GM19193 (cell line): ENCODE measurements around the gene CCIN.

Source experiments
- POLR2A ChIP-seq: IDR thresholded peaks from 4 replicates; pipeline ENCODE4 v1.6.1; 2011; ENCODE audit not compliant: insufficient read depth, insufficient read length; ENCODE audit errors: extremely low read depth

The CCIN gene

DNA sequence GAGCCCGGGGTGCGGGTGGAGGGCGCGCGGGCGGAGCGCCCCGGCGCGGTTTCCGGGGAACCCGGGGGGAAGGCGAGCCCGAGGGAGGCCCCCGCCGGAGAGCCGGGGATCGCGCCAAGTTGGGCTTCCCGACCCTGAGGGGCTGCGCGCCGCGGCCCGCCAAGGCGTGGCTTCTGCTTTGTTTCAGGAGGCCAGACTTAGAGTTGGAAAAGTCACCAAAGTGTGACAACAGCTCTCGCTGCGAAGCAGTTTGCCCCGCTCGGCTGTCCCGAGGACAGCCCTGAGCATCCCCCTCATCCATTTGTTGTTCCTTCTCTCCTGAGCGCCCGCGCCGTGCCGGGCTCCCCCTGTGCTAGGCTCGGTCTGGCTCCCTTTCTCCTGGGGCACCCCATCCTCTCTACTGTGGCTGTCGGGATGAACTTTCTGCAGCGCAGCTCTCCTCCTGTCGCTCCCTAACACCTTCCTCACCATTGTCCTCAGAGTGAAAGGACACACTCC lies 32.2 kb upstream of the CCIN start:
- TF ChIP-seq POLR2A: peak; percentile 5

GRCh38 chr9:36137392-36138004 lies 31.7 kb upstream of the CCIN start:
- TF ChIP-seq POLR2A: no peak

- TF ChIP-seq POLR2A: no peak
Measured at GRCh38 chr9:36138496-36138895, 30.7 kb upstream of the CCIN start.

GRCh38 chr9:36138901-36139300 lies 30.3 kb upstream of the CCIN start:
- no peak for TF ChIP-seq POLR2A

GRCh38 chr9:36140086-36141084 lies 28.8 kb upstream of the CCIN start:
- TF ChIP-seq POLR2A: no peak

GRCh38 chr9:36141288-36141687 lies 27.9 kb upstream of the CCIN start:
- no peak for TF ChIP-seq POLR2A

DNA sequence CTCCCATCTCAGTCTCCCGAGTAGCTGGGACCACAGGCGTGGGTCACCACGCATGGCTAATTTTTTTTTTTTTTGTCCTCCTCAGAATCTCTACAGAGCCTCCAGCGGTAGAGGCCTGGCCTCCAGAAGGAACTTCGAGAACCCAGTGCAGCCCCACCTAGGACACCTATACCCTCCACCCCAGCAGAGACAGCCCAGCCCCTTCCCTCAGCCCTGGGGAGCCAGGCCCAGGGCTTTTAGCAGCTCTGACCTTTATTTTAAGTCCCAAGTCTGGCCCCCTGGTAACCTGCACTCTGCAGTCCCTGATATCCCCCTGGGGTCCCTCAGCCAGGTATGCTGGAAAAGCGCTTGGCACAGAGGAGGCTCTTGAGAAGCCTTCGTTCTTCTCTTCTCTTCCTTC lies 27.4 kb upstream of the CCIN start:
- no peak for TF ChIP-seq POLR2A

DNA sequence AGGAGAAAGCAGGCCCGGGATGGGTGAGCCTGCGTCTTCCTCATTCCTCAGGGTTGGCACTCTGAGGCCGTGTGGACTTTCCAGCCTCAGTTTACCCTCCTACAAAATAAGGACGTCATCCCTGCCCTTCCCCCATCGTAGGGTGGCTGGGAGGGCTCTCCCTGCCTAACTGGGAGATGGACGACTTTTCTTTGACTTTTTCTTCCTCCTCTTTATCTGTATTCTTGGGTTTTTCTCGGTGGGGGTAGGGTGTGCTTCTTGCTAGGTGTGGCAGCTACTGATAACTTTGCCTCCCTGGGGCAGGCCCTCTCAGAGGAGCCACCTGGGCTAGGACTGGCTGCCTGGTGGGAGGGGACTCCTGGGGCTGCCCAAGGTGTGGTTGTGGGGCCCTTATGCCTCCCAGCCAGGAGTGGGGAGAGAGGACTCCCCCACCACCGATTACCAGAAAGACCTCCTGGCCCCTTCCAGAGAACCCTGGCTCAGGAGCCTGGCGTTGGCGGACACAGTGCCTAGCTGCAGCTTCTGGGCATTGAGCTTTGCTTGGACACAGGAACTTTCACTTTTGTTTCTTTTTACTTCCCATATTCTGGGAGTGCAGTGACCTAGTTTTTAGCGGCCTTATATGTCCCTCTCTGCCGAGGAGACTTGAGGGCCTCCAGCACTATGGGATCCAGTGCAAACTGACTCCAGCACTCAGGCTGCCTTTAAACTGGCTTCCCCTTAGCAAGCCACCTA lies 26.5 kb upstream of the CCIN start:
- TF ChIP-seq POLR2A: no peak

GRCh38 chr9:36143245-36143641 lies 25.9 kb upstream of the CCIN start:
- TF ChIP-seq POLR2A: no peak

DNA sequence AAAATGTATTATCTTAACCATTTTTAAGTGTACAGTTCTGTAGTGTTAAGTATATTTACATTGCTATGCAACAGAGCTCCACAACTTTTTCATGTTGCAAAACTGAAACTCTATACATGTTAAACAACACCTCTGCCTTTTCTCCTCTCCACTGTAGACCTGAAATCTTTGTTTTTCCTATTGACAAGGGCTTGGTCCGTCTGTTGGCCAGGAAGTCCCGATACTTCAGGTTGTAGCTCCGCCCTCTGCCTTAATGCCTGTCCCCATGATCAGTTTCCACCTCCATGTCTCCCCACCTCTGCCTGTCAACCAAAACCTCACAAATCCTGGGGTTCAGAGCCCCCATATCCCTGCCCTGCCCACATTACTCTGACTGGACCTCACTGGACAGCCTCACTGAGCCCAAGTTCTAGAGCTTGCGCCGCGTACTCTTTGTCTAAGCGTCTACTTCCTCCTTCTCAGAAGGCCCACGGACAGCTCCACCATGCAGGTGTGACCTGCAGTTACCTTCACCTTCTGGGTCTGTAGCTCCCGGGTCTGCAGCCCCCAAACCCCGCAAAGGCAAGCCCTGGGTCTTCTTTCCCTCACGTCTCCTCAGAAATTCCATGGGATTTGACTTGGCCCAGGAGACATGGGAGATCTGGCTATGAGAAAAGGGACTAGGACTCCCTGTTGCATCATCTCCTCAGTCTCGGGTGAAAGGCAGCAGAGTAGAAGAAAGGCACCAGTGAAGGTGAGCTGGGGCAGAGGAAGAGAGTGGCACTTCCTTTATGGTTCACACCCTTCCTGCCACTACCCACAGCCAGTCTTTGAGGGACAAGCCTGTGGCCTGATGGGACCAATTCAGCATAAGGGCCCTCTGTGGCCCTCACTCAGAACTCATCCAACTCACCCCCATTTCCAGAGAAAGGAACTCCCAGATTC lies 24.6 kb upstream of the CCIN start:
- peak; percentile 42 for TF ChIP-seq POLR2A

DNA sequence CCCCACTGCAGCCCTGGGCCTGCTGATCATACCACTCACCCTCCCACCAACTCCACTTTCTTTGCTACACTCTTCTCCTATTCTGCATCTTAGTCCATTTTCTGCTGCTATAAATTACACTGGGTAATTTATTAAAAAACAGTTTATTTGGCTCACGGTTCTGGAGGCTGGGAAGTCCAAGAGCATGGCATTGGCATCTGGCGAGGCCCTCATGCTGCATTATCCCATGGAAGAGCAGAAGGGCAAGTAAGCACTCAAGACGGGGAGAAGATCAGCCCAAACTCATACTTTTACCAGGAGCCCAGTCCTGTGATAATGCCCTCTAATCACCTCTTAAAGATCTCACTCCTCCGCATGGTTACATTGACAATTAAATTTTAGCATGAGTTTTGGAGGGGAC lies 23.2 kb upstream of the CCIN start:
- TF ChIP-seq POLR2A: no peak

GRCh38 chr9:36146651-36147050 lies 22.5 kb upstream of the CCIN start:
- no peak for TF ChIP-seq POLR2A

DNA sequence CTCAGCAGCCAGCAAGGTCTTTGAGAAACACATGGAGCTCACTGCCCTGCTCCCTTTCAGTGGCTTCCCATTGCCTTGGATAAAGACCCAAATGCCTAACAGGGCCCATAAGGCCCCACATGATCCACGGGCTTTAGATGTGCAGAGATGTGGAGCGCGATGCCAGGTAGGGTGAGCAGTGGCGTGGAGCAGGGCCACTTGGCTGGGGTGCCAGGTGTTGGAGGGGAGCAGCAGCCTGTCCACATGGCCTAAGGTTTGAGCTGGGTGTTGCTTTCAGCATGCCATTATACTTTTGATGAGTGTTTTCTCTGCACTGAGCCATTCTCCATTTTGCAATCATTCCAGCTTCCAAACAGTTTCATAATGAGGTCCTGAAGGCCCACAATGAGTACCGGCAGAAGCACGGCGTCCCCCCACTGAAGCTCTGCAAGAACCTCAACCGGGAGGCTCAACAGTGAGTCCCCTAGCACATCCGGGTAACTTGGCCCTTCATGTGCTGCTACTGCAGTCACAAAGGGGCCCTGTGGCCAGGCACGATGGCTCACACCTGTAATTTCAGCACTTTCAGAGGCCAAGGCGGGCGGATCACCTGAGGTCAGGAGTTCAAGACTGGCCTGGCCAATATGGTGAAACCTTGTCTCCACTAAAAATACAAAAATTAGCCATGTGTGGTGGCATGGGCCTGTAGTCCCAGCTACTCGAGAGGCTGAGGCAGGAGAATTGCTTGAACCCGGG lies 21.6 kb upstream of the CCIN start:
- no peak for TF ChIP-seq POLR2A

DNA sequence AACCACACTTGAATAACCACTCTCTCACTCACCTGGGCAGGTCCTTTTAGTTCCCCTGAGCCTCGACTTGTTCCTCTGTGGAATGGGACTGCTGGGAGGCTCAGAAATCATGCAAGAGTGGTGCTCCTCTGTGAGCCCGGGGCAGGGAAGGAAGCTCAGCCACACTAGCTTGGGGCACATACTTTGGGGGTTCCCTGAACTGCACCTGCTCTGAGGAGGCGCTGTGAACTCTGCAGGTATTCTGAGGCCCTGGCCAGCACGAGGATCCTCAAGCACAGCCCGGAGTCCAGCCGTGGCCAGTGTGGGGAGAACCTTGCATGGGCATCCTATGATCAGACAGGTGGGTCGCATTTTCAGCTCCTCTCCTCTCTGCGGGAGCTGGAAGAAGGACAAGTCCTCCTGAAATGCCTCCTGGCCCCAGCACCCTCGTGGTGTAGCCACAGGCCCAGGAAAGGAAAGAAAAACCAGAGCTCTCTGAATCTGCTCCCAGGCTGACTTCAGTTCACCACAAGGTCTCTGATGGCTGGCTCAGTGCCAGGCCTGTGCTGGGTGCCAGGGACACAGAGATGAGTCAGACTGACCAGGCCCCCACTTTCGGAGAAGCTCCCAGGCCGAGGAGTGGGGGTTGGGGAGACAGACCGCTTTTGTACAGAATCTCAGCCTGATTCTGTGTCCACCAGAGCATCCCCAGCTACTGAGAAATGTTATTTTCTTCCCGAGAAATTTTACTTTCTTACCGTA lies 20.7 kb upstream of the CCIN start:
- no peak for TF ChIP-seq POLR2A

DNA sequence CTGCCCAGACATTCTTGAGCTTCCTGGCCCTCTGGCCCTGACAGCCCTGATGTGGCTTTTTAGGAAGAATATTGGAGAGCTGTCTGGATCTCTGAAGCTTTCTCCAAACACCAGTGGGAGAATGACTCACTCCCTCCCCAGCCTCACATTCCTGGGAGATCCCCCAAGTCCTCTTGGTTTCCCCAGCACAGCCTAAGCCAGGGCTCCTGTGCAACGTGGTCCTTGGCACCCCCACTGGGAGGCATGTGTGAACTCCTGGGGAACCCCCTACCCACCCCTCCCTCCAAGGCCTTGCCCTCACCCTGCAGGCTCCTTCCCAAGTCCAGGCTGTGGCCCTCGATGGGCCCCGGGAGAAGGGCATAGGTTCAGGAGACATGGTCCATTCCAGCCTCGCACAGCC lies 20.0 kb upstream of the CCIN start:
- TF ChIP-seq POLR2A: no peak
